GM23338 (cell line): ENCODE measurements around the gene SPEM1. TPM values are rescaled to one million over a fixed set of nuclear protein-coding genes. Genes with fewer than 3 reads are reported as not detected.

ENCODE experiments used
- ATAC-seq: fragments of 200-7000 bp; cut with Tn5 transposase; 3 replicates; pipeline ENCODE4 v1.9.1; 2020
- DNase-seq: peaks from one replicate; pipeline ENCODE4 v3.0.0-alpha.2; 2015; ENCODE audit warnings: low spot score
- H2AFZ ChIP-seq: fragments of 200-600 bp; sonication (generic); 2 replicates; pipeline ENCODE4 v1.8.0; 2016; ENCODE audit warnings: antibody characterized with exemption, mild to moderate bottlenecking, moderate library complexity
- H3F3A ChIP-seq: fragments of 200-600 bp; sonication (generic); replicated peaks from 2 replicates; pipeline ENCODE4 v1.8.0; 2017; ENCODE audit warnings: antibody characterized with exemption, mixed run types, low read depth
- H3K27ac ChIP-seq: fragments of 200-600 bp; sonication (generic); 2 replicates; pipeline ENCODE4 v1.6.1; 2016; ENCODE audit warnings: low read depth
- H3K27me3 ChIP-seq: fragments of 200-600 bp; sonication (generic); 2 replicates; pipeline ENCODE4 v1.8.0; 2016; ENCODE audit warnings: mild to moderate bottlenecking, mixed run types, moderate library complexity; ENCODE audit not compliant: insufficient read depth
- H3K36me3 ChIP-seq: fragments of 200-600 bp; sonication (generic); 2 replicates; pipeline ENCODE4 v1.8.0; 2016; ENCODE audit warnings: mild to moderate bottlenecking; ENCODE audit not compliant: insufficient read depth
- H3K4me1 ChIP-seq: fragments of 200-600 bp; sonication (generic); 2 replicates; pipeline ENCODE4 v1.8.0; 2016; ENCODE audit warnings: mild to moderate bottlenecking, moderate library complexity; ENCODE audit not compliant: insufficient read depth
- H3K4me2 ChIP-seq: fragments of 200-600 bp; sonication (generic); 2 replicates; pipeline ENCODE4 v1.7.1; 2017; ENCODE audit warnings: mixed run types
- H3K4me3 ChIP-seq: fragments of 200-600 bp; sonication (generic); 2 replicates; pipeline ENCODE4 v1.6.1; 2016; ENCODE audit warnings: mixed run types
- H3K79me2 ChIP-seq: fragments of 200-600 bp; sonication (generic); replicated peaks from 2 replicates; pipeline ENCODE4 v1.8.0; 2017; ENCODE audit warnings: mild to moderate bottlenecking; ENCODE audit not compliant: insufficient read depth
- H3K9me2 ChIP-seq: fragments of 200-600 bp; sonication (generic); 2 replicates; pipeline ENCODE4 v1.8.0; 2017; ENCODE audit not compliant: insufficient read depth
- H4K20me1 ChIP-seq: fragments of 200-600 bp; sonication (generic); replicated peaks from 2 replicates; pipeline ENCODE4 v1.8.0; 2017; ENCODE audit warnings: mild to moderate bottlenecking; ENCODE audit not compliant: insufficient read depth
- H3K27ac Mint-ChIP-seq: 2 replicates; pipeline ENCODE4 v1.8.0; 2020; ENCODE audit warnings: inconsistent platforms, mild to moderate bottlenecking, moderate library complexity, mixed read lengths
- H3K27me3 Mint-ChIP-seq: 3 replicates; pipeline ENCODE4 v1.8.0; 2022; ENCODE audit warnings: low read depth, mild to moderate bottlenecking, moderate library complexity, mixed read lengths, inconsistent platforms; ENCODE audit not compliant: insufficient read depth, poor library complexity
- H3K36me3 Mint-ChIP-seq: 3 replicates; pipeline ENCODE4 v1.8.0; 2021; ENCODE audit warnings: low read depth, mild to moderate bottlenecking, inconsistent platforms, moderate library complexity, mixed read lengths
- H3K4me1 Mint-ChIP-seq: 3 replicates; pipeline ENCODE4 v1.8.0; 2020; ENCODE audit warnings: mild to moderate bottlenecking, inconsistent platforms, mixed read lengths
- H3K4me3 Mint-ChIP-seq: 3 replicates; pipeline ENCODE4 v1.8.0; 2021; ENCODE audit warnings: moderate library complexity, mild to moderate bottlenecking, inconsistent platforms, mixed read lengths
- H3K9me3 Mint-ChIP-seq: 3 replicates; pipeline ENCODE4 v1.8.0; 2020; ENCODE audit warnings: moderate library complexity, mild to moderate bottlenecking, inconsistent platforms, mixed read lengths
- CREB1 ChIP-seq: fragments of 250-450 bp; sonication (Bioruptor Pico); IDR thresholded peaks from 2 replicates; pipeline ENCODE4 v1.5.0; 2020; ENCODE audit warnings: low read depth, mild to moderate bottlenecking, moderate library complexity
- CTCF ChIP-seq, 2 experiments: fragments of 200-600 bp in 1 of 2; sonication (generic) in 1 of 2; conservative IDR thresholded peaks; 2 replicates each; pipeline versions ENCODE4 v1.5.1 to v1.6.1; 2016 to 2017; ENCODE audit warnings: antibody characterized with exemption in 2 of 2, low read depth in 2 of 2, mild to moderate bottlenecking in 2 of 2, moderate library complexity in 1 of 2
- ETS1 ChIP-seq: IDR thresholded peaks from 2 replicates; pipeline ENCODE4 v1.6.1; 2016; ENCODE audit warnings: antibody characterized with exemption
- EZH2phosphoT487 ChIP-seq: fragments of 200-600 bp; sonication (generic); IDR thresholded peaks from one replicate; pipeline ENCODE4 v1.8.1; 2018; ENCODE audit warnings: antibody characterized with exemption; ENCODE audit not compliant: unreplicated experiment
- JUNB ChIP-seq: IDR thresholded peaks from one replicate; pipeline ENCODE4 v1.6.1; 2016; ENCODE audit warnings: antibody characterized with exemption; ENCODE audit not compliant: unreplicated experiment
- NANOG ChIP-seq: IDR thresholded peaks from 2 replicates; pipeline ENCODE4 v1.6.1; 2016; ENCODE audit warnings: antibody characterized with exemption, borderline replicate concordance
- REST ChIP-seq: IDR thresholded peaks from one replicate; pipeline ENCODE4 v1.6.1; 2018; ENCODE audit warnings: antibody characterized with exemption; ENCODE audit not compliant: unreplicated experiment
- polyA plus RNA-seq: library from polyadenylated mRNA; unstranded; fragments of >200 nt; fragmentation: Nextera tagmentation; extraction: Ambion mirVana; gene quantifications from 2 replicates; pipeline ENCODE4 v1.2.1, GENCODE V29; 2016
- total RNA-seq: library from RNA; depleted of rRNA; stranded (reverse); fragments of >200 nt; shearing (Covaris generic); gene quantifications from 2 replicates; pipeline ENCODE4 v1.2.3, GENCODE V29; 2014

The SPEM1 gene
- total and polyA plus RNA-seq, 2 experiments from 2014 or later, result not detected

- Histone ChIP-seq H3K27me3 (no peaks in the 10 kb centered on the region), H3F3A (peaks cover 27% of the 10 kb centered on the region), H4K20me1 (peaks cover 12% of the 10 kb centered on the region; the same call in 1 of the 2 replicates), H3K9me2 (no peaks in the 10 kb centered on the region), H3K79me2 (peaks cover 14% of the 10 kb centered on the region), H2AFZ (no peak overlapping the region), H3K4me1 (peaks cover 24% of the 10 kb centered on the region), H3K27ac (peak overlapping the region; percentile 78; the same call in 1 of the 2 replicates), H3K4me2 (peak overlapping the region; percentile 73), H3K36me3 (peaks cover 3% of the 10 kb centered on the region; the same call in 1 of the 2 replicates), H3K4me3 (peak overlapping the region; percentile 68)
- peak overlapping the region; percentile 87 for H3K4me3 Mint-ChIP-seq
- TF ChIP-seq JUNB (no peak), ETS1 (0 out of 2 replicates have a peak, but pooled peaks have one; percentile 9)
- ATAC-seq, result peak; percentile 25
- H3K27ac Mint-ChIP-seq, result peak overlapping the region; percentile 29
- peak; percentile 78 for DNase-seq
- peaks cover 8% of the 10 kb centered on the region; the same call in 2 of the 3 replicates for H3K36me3 Mint-ChIP-seq
- peaks cover 11% of the 10 kb centered on the region for H3K27me3 Mint-ChIP-seq
- no peaks in the 10 kb centered on the region for H3K9me3 Mint-ChIP-seq
- peaks cover 24% of the 10 kb centered on the region for H3K4me1 Mint-ChIP-seq
These were observed 16.9 kb upstream of the SPEM1 start for GRCh38 chr17:7403043-7403726.

- peak overlapping the region; percentile 87 for H3K4me3 Mint-ChIP-seq
- H3K36me3 ChIP-seq, result peaks cover 3% of the 10 kb centered on the region; the same call in 1 of the 2 replicates
- peaks cover 11% of the 10 kb centered on the region for H3K27me3 Mint-ChIP-seq
- peak overlapping the region; percentile 91 for H3K27ac Mint-ChIP-seq
- peaks cover 8% of the 10 kb centered on the region; the same call in 2 of the 3 replicates for H3K36me3 Mint-ChIP-seq
- no peaks in the 10 kb centered on the region for H3K27me3 ChIP-seq
- peaks cover 24% of the 10 kb centered on the region for H3K4me1 Mint-ChIP-seq
- ATAC-seq (peak; percentile 20), DNase-seq (no peak)
- H3K9me2 ChIP-seq, result no peaks in the 10 kb centered on the region
- no peak overlapping the region for H2AFZ ChIP-seq
- peak overlapping the region; percentile 73 for H3K4me2 ChIP-seq
- H3K9me3 Mint-ChIP-seq, result no peaks in the 10 kb centered on the region
- H3K79me2 ChIP-seq, result peaks cover 14% of the 10 kb centered on the region
- peaks cover 12% of the 10 kb centered on the region for H4K20me1 ChIP-seq
- H3K4me3 ChIP-seq, result peak overlapping the region; percentile 68
- peaks cover 24% of the 10 kb centered on the region for H3K4me1 ChIP-seq
- peaks cover 27% of the 10 kb centered on the region for H3F3A ChIP-seq
- peak overlapping the region; percentile 78; the same call in 1 of the 2 replicates for H3K27ac ChIP-seq
- TF ChIP-seq NANOG (no peak), JUNB (no peak), CTCF (conservative IDR thresholded peaks at IDR 0.05; ENCODE audit: low read depth in 2 of 2) (no peak), REST (no peak), EZH2phosphoT487 (no peak), ETS1 (no peak), CREB1 (no peak)
These were observed 16.5 kb upstream of the SPEM1 start for GRCh38 chr17:7403727-7403976.
